A673 (cell line): ENCODE measurements around the gene CTNNA2. TPM values are rescaled to one million over a fixed set of nuclear protein-coding genes. Genes with fewer than 3 reads are reported as not detected.

Experiments used
- BruUV-seq: library from RNA; stranded (reverse); fragments of 400-500 nt; replicated peaks from 2 replicates; lab custom pipeline; 2021; lab: Mats Ljungman, UMichigan
- CTCF ChIA-PET: fragments of 300-600 bp; sonication (Branson Sonifier 250); formaldehyde crosslinking; loops from one replicate; lab custom pipeline; 2022; ENCODE audit warnings: antibody characterized with exemption; lab: Charles Lee
- POLR2A ChIA-PET: fragments of 300-600 bp; sonication (Branson Sonifier 250); formaldehyde crosslinking; loops from one replicate; lab custom pipeline; 2022; ENCODE audit warnings: antibody characterized with exemption; ENCODE audit not compliant: low non-redundant PET; lab: Charles Lee
- DNase-seq: peaks from one replicate; pipeline ENCODE4 v3.0.0-alpha.2; 2015; ENCODE audit warnings: low spot score
- H3K27ac ChIP-seq: fragments of 200-600 bp; sonication (generic); 2 replicates; pipeline ENCODE4 v1.5.1; 2016; ENCODE audit warnings: mixed run types, low read depth, mild to moderate bottlenecking, mixed read lengths, antibody characterized with exemption, low read length; ENCODE audit not compliant: poor library complexity, severe bottlenecking
- H3K27me3 ChIP-seq: fragments of 200-600 bp; sonication (generic); replicated peaks from 2 replicates; pipeline ENCODE4 v1.6.1; 2017; ENCODE audit warnings: mixed run types, low read depth, mild to moderate bottlenecking, mixed read lengths, antibody characterized with exemption, low read length; ENCODE audit not compliant: insufficient read depth, poor library complexity
- H3K36me3 ChIP-seq: fragments of 200-600 bp; sonication (generic); 2 replicates; pipeline ENCODE4 v1.6.1; 2016; ENCODE audit warnings: mixed run types, mild to moderate bottlenecking, mixed read lengths, antibody characterized with exemption, low read length; ENCODE audit not compliant: insufficient read depth, poor library complexity, severe bottlenecking
- H3K4me1 ChIP-seq: fragments of 200-600 bp; sonication (generic); 2 replicates; pipeline ENCODE4 v1.6.1; 2017; ENCODE audit warnings: mixed run types, mild to moderate bottlenecking, mixed read lengths, antibody characterized with exemption, low read length; ENCODE audit not compliant: insufficient read depth, poor library complexity, severe bottlenecking
- H3K4me3 ChIP-seq: fragments of 200-600 bp; sonication (generic); 2 replicates; pipeline ENCODE4 v1.5.1; 2016; ENCODE audit warnings: low read depth, mixed run types, mild to moderate bottlenecking, mixed read lengths, low read length; ENCODE audit not compliant: poor library complexity, severe bottlenecking
- H3K9me3 ChIP-seq: fragments of 200-600 bp; sonication (generic); 2 replicates; pipeline ENCODE4 v1.6.1; 2016; ENCODE audit warnings: mixed run types, low read depth, mild to moderate bottlenecking, mixed read lengths, antibody characterized with exemption, low read length; ENCODE audit not compliant: poor library complexity, severe bottlenecking
- CTCF ChIP-seq: fragments of 300-800, 200-600 bp; sonication (generic); conservative IDR thresholded peaks from 2 replicates; pipeline ENCODE4 v1.5.1; 2017; ENCODE audit warnings: low read depth, mild to moderate bottlenecking, antibody characterized with exemption, low read length, moderate library complexity, mixed read lengths
- EZH2 ChIP-seq: fragments of 200-600 bp; sonication (generic); IDR thresholded peaks from 2 replicates; pipeline ENCODE4 v1.6.1; 2017; ENCODE audit warnings: borderline replicate concordance, low read depth, mild to moderate bottlenecking, mixed read lengths, antibody characterized with exemption, low read length; ENCODE audit not compliant: poor library complexity, severe bottlenecking
- intact Hi-C: fragments of 100-400 bp; cut with micrococcal nuclease; formaldehyde crosslinking; loops from one replicate; pipeline ENCODE4 v1.10.0; 2022; ENCODE audit not compliant: unreplicated experiment
- total RNA-seq: library from RNA; stranded (reverse); gene quantifications from 2 replicates; pipeline ENCODE4 v1.2.3, GENCODE V29; 2021

Gene CTNNA2
- total RNA-seq, 1 experiment from 2014 or later = not detected

GRCh38 chr2:79981316-79981715, 468.5 kb downstream of the CTNNA2 start:
- ChIA-PET POLR2A (no interaction called here), CTCF (no interaction called here)
- H3K27ac ChIP-seq = no peak overlapping the region
- H3K9me3 ChIP-seq = no peaks in the 10 kb centered on the region
- no peaks in the 10 kb centered on the region for H3K4me1 ChIP-seq
- H3K27me3 ChIP-seq = no peaks in the 10 kb centered on the region
- intact Hi-C loops = no loop called here
- BruUV-seq = no TSS peak
- no peaks in the 10 kb centered on the region for H3K36me3 ChIP-seq
- no peak overlapping the region for H3K4me3 ChIP-seq
- DNase-seq = no peak
- TF ChIP-seq CTCF (no peak), EZH2 (no peak)

- ChIA-PET POLR2A (no interaction called here), CTCF (no interaction called here)
- no peak overlapping the region for H3K27ac ChIP-seq
- no peaks in the 10 kb centered on the region for H3K4me1 ChIP-seq
- no TSS peak for BruUV-seq
- intact Hi-C loops = no loop called here
- H3K4me3 ChIP-seq = no peak overlapping the region
- TF ChIP-seq EZH2 (no peak), CTCF (peak; percentile 63)
- H3K36me3 ChIP-seq = no peaks in the 10 kb centered on the region
- no peaks in the 10 kb centered on the region for H3K27me3 ChIP-seq
- peak; percentile 48 for DNase-seq
- no peaks in the 10 kb centered on the region for H3K9me3 ChIP-seq
Measured at GRCh38 chr2:79982445-79982844, 469.6 kb downstream of the CTNNA2 start.

GRCh38 chr2:79984476-79984875, 471.6 kb downstream of the CTNNA2 start:
- Histone ChIP-seq H3K4me1 (no peaks in the 10 kb centered on the region), H3K9me3 (no peaks in the 10 kb centered on the region), H3K4me3 (no peak overlapping the region), H3K36me3 (no peaks in the 10 kb centered on the region), H3K27ac (no peak overlapping the region), H3K27me3 (no peaks in the 10 kb centered on the region)
- no peak for DNase-seq
- intact Hi-C loops = no loop called here
- CTCF ChIA-PET = no interaction called here
- TF ChIP-seq CTCF = no peak
- no peak for TF ChIP-seq EZH2
- POLR2A ChIA-PET = no interaction called here
- BruUV-seq = no TSS peak
